ENCODE data around the gene COMT.

GRCh38 chr22:19968450-19968891 is 26.9 kb downstream of the COMT start:
- no peak for TF ChIP-seq ZNF416 (tag by site-specific recombination; IDR thresholded peaks at IDR 0.05)
- no peak for TF ChIP-seq CTCF (tag by site-specific recombination; IDR thresholded peaks at IDR 0.05)
